Skeletal muscle tissue (tissue), 4 donors: ENCODE results near the gene FAM120A. TPM values are rescaled to one million over a fixed set of nuclear protein-coding genes. Genes with fewer than 3 reads are reported as not detected.

Experiments used
- H3K27ac ChIP-seq: one replicate; pipeline ENCODE4 v1.7.0; 2013; ENCODE audit warnings: mild to moderate bottlenecking, low read depth, low read length, inconsistent platforms
- H3K27me3 ChIP-seq, 3 donors: one replicate each; pipeline ENCODE4 v1.7.0; 2013; ENCODE audit warnings: low read length in 3 of 3; ENCODE audit not compliant: control insufficient read depth in 3 of 3, insufficient read depth in 3 of 3
- H3K36me3 ChIP-seq, 3 donors: one replicate each; pipeline ENCODE4 v1.7.0; 2013; ENCODE audit warnings: low read length in 3 of 3; ENCODE audit not compliant: control insufficient read depth in 3 of 3, insufficient read depth in 3 of 3
- H3K4me1 ChIP-seq, 3 donors: one replicate each; pipeline ENCODE4 v1.7.0; 2013; ENCODE audit warnings: low read length in 3 of 3, mild to moderate bottlenecking in 3 of 3; ENCODE audit not compliant: control insufficient read depth in 3 of 3, insufficient read depth in 3 of 3
- H3K4me3 ChIP-seq, 3 donors: one replicate each; pipeline ENCODE4 v1.7.0; 2013; ENCODE audit warnings: low read length in 3 of 3
- H3K9ac ChIP-seq, 3 donors: one replicate each; pipeline ENCODE4 v1.7.0; 2013; ENCODE audit warnings: low read length in 3 of 3, mild to moderate bottlenecking in 3 of 3, moderate library complexity in 2 of 3, low read depth in 1 of 3
- H3K9me3 ChIP-seq, 3 donors: one replicate each; pipeline ENCODE4 v1.7.0; 2013; ENCODE audit warnings: low read length in 3 of 3; ENCODE audit not compliant: control insufficient read depth in 3 of 3
- total RNA-seq: library from RNA; depleted of rRNA; stranded (reverse); fragments of >200 nt; gene quantifications from one replicate; pipeline ENCODE4 v1.2.3, GENCODE V29; 2014
- donor health status: Osteomylitis.

The FAM120A gene
- total RNA-seq, 1 donor from 2014 or later: 111 TPM

DNA sequence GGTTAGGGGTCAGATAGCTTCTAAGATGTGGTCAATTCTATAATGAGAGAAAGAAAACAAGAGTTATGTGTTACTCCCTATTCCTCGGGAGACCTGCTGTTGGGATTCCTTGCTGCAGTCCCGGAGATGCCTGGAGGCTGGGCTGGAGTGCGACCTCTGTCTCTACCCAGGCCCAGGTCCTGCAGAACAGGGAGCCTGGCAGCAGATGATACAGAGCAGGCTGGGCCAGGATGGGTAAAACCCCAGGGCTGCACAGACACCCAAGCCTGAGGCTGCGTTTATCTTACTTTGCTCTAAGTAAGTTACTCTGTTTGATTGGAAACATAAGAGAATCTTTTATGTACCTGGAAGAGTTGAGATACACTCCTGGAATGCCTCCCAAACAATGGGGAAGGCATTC is 28.8 kb downstream of the FAM120A start:
- Histone ChIP-seq H3K4me3 (no peak overlapping the region), H3K9ac (no peak overlapping the region), H3K27me3 (no peaks in the 10 kb centered on the region), H3K27ac (no peak overlapping the region), H3K4me1 (peaks cover 15 to 32% (median 15%) of the 10 kb centered on the region in 3 donors), H3K9me3 (no peaks in the 10 kb centered on the region), H3K36me3 (peaks cover 0 to 12% (median 6%) of the 10 kb centered on the region in 3 donors)

DNA sequence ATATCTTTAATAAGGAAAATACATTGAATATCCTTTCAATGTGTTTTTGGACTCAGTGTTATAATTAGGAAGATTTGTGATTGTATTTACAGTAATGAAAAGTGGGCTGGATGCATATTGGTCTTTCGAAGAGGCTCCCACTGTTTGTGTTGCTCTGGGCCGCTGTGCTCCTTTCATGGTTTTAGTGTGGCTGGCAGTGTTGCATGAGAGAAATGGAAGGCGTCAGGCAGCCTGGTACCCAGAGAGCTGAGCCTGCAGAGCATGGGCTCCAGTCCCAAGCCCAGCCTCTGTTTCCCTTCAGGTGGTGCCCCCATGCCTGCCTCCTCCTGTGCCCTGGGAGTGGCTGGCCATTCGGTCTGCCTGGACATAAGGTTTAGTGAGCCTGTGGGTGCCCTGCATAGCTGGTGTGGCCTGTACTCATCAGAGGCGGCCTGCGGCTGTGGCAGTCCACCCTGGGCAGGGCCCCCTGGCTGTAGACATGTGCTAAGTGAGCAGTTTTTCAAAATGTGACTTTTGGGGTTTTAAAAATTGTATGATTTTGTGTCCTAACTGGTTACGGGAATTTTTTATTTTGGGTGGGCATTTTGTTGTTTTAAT is 29.3 kb downstream of the FAM120A start:
- H3K4me3 ChIP-seq: no peak overlapping the region
- H3K27me3 ChIP-seq: no peaks in the 10 kb centered on the region
- H3K27ac ChIP-seq: no peak overlapping the region
- H3K9ac ChIP-seq: no peak overlapping the region
- H3K4me1 ChIP-seq: peaks cover 11 to 32% (median 15%) of the 10 kb centered on the region in 3 donors
- H3K9me3 ChIP-seq: no peaks in the 10 kb centered on the region
- peaks cover 0 to 12% (median 6%) of the 10 kb centered on the region in 3 donors for H3K36me3 ChIP-seq

DNA sequence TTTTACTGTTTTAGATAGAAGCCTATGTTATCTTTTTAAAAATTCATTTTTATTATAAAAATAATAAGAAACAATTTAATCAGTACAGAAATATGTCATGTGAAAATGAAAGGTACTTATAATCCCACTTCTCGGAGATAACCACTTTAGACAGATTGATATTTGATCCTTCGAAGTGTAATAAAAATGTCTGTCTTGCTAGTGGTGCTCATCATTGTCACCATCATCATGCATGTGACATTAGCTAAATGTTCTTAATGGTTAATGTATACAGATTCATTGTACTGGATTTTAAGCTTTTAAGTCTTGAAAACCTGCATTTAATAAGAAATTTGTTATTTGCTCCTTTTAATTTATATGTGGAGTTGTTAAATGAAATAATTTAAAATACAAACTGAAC is 32.0 kb downstream of the FAM120A start:
- peaks cover 0 to 9% (median 6%) of the 10 kb centered on the region in 3 donors for H3K36me3 ChIP-seq
- H3K9me3 ChIP-seq: no peaks in the 10 kb centered on the region
- H3K9ac ChIP-seq: no peak overlapping the region
- no peaks in the 10 kb centered on the region for H3K27me3 ChIP-seq
- H3K27ac ChIP-seq: no peak overlapping the region
- peaks cover 8 to 25% (median 12%) of the 10 kb centered on the region in 3 donors for H3K4me1 ChIP-seq
- H3K4me3 ChIP-seq: no peak overlapping the region

DNA sequence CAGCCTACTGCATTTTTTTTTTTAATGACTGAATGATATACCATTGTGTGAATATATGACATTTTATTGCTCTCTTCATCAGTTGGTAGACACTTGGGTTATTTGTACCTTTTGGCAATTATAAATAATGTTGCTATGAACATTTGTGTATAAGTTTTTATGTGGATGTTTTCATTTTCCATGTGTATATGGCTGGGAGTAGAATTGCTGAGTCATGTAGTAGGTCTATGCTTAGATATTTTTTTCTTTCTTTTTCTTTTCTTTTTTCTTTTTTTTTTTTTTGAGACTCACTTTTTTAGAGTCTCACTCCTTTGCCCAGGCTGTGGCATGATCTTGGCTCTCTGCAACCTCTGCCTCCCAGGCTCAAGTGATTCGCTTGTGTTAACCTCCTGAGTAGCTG is 34.8 kb downstream of the FAM120A start:
- no peak overlapping the region for H3K27ac ChIP-seq
- H3K9me3 ChIP-seq: no peaks in the 10 kb centered on the region
- H3K4me1 ChIP-seq: peaks cover 4 to 10% (median 9%) of the 10 kb centered on the region in 3 donors
- peaks cover 0 to 20% (median 9%) of the 10 kb centered on the region in 3 donors for H3K36me3 ChIP-seq
- no peak overlapping the region for H3K4me3 ChIP-seq
- no peak overlapping the region for H3K9ac ChIP-seq
- H3K27me3 ChIP-seq: no peaks in the 10 kb centered on the region

DNA sequence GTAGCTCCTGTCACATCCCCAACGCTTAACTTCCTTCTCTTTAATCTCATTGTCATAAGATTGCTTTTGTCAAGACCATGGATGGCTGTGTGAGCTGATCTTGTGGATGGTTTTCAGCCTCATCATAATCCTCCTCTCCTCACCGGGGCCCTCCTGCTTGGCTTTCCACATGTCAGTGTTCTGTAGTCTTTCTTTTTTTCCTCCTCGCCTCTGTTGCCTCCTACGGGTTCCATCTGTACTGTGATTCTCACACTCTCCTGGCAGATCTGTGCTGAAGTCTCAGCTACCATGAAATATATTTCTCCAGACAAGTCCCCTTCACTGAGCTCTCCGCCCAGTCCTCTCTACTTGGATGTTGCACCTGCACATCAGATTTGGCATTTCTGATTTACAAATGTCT is 36.8 kb downstream of the FAM120A start:
- H3K27ac ChIP-seq: no peak overlapping the region
- H3K9ac ChIP-seq: no peak overlapping the region
- no peaks in the 10 kb centered on the region for H3K27me3 ChIP-seq
- H3K4me1 ChIP-seq: peaks cover 11 to 19% (median 17%) of the 10 kb centered on the region in 3 donors
- peaks cover 0 to 20% (median 9%) of the 10 kb centered on the region in 3 donors for H3K36me3 ChIP-seq
- H3K9me3 ChIP-seq: no peaks in the 10 kb centered on the region
- no peak overlapping the region for H3K4me3 ChIP-seq

DNA sequence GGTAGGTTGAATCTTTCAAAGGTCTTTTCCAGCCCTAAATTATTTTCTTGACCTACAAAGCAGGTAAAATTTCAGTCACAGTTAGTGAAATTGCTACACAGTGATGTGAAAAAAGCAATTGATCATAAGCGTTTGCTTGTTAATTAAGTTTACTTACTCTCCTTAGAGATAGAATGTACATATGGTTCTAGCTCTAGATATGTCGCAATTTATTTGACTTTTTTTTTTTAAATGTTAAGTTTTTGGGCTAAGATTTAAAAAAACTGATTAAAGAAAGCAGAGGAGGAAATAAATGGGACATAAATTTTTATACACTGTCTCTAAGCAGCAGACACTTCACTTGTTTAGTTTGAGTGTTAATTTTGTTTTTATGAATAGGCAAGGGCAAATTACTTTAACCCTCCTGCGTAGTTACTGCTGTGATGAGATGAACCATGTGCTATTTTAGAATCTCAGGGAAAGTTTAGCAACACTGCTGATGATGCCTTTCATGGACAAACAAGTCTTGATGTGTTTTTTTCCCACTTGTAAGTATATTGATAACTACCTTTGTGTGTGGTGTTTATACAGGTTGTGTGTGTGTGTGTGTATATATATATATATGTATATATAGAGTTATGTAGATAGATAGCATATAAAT is 40.2 kb downstream of the FAM120A start:
- Histone ChIP-seq H3K27me3 (no peaks in the 10 kb centered on the region), H3K27ac (no peak overlapping the region), H3K9me3 (no peaks in the 10 kb centered on the region), H3K36me3 (peaks cover 9 to 21% (median 11%) of the 10 kb centered on the region in 3 donors), H3K4me1 (peaks cover 9 to 17% (median 11%) of the 10 kb centered on the region in 3 donors), H3K4me3 (no peak overlapping the region), H3K9ac (no peak overlapping the region)

DNA sequence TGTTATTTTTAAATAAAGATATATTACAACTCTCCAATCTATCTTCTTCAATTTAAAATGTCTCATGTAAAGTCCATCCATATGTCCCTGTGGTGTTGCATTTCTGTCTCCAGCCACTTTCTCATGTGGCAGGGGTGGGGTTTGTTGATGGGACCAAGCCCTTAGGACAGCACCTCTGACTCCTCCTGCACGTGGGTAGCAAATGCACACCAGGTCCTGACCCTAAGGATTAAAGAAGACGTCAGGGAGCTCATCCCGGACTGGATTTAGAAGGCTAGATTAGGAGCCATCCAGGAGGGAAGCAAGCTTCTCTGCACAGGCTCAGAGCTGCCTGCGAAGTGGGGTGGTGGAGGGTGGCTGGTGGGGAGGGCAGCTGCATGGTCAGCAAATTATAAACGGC is 40.8 kb downstream of the FAM120A start:
- H3K27ac ChIP-seq: no peak overlapping the region
- H3K4me3 ChIP-seq: no peak overlapping the region
- no peaks in the 10 kb centered on the region for H3K9me3 ChIP-seq
- H3K27me3 ChIP-seq: no peaks in the 10 kb centered on the region
- H3K9ac ChIP-seq: no peak overlapping the region
- peaks cover 13 to 25% (median 13%) of the 10 kb centered on the region in 3 donors for H3K36me3 ChIP-seq
- H3K4me1 ChIP-seq: peaks cover 9 to 17% (median 9%) of the 10 kb centered on the region in 3 donors

DNA sequence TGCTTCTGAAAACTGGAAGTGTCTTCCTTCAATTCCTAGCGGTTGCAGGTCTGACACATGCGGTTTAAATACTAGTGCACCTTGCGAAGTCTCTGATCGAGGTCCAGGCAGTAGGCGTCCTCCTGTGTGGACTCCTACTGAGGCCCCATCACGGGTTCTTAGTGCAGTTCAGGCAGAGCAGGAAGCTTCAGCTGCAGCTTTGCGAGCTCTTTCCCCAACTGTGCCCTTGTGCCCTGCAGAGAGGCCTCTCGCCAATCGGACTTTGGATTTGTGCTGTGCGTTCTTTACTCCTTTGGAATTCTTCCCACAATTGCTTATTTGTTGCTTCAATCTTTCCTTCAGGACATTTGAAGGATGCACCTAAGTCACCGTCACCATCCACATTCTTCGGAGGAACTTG is 42.5 kb downstream of the FAM120A start:
- H3K4me3 ChIP-seq: no peak overlapping the region
- no peak overlapping the region for H3K27ac ChIP-seq
- no peaks in the 10 kb centered on the region for H3K9me3 ChIP-seq
- H3K9ac ChIP-seq: no peak overlapping the region
- H3K36me3 ChIP-seq: peaks cover 22 to 38% (median 30%) of the 10 kb centered on the region in 3 donors
- peaks cover 9 to 17% (median 9%) of the 10 kb centered on the region in 3 donors for H3K4me1 ChIP-seq
- no peaks in the 10 kb centered on the region for H3K27me3 ChIP-seq

DNA sequence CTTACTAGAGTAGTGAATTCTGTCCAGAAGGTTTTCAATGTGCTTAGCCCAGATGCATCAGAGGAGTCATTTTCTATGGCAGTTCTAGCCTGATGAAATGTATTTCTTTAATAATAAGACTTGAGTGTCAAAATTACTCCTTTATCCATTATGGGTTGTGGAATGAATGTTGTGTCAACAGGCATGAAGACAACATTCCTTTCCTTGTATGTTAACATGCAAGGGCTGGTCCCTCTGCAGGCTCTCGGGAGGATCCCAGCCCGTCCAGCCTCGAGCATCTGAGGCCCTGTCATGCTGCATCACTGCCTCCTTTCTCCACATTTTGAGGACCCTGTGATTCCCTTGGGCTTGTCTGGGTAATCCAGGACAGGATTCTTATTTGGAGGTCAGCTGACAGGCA is 44.8 kb downstream of the FAM120A start:
- peaks cover 24 to 37% (median 34%) of the 10 kb centered on the region in 3 donors for H3K36me3 ChIP-seq
- H3K4me3 ChIP-seq: no peak overlapping the region
- no peak overlapping the region for H3K27ac ChIP-seq
- peaks cover 9 to 23% (median 17%) of the 10 kb centered on the region in 3 donors for H3K4me1 ChIP-seq
- H3K9me3 ChIP-seq: no peaks in the 10 kb centered on the region
- no peak overlapping the region for H3K9ac ChIP-seq
- no peaks in the 10 kb centered on the region for H3K27me3 ChIP-seq

DNA sequence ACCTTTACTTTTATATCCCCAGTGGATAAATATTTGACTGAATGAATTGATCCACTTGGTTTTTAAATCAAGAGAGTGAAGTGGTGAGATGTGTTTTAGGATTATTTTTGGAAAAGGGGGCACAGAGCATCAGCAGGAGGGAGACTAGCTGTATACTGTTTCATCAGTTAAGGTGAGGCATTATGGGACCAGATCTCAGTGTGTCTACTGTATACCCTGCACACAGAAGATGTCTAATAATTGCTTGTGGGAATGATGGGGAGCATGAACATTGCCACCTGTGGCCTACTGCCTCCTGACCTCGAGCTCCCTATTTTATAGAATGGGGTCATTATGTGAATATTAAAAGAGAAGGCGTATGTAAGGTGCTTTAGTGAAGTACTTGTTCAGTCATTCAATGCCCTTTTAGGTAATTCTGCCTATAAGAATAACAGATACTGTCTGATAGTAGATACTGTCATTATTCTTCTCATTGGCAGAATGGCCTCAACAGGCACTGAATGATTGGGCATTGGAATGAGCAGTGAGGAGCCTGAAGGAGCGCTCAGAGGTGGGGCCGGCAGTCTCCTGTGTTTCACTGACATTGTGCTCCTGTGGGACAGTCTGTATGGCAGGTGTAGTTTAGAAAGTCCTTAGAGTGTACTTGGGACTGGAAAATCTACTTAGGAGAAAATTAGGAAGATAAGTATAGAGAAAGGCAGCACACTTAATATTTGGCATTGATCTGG is 49.2 kb downstream of the FAM120A start:
- Histone ChIP-seq H3K4me3 (peak overlapping the region; percentile 40 to 61 (median 41)), H3K9ac (peak overlapping the region in 2 of 3 donors; percentile 2 to 18), H3K27ac (peak overlapping the region; percentile 48), H3K4me1 (peaks cover 0 to 21% (median 9%) of the 10 kb centered on the region in 3 donors), H3K36me3 (peaks cover 16 to 34% (median 24%) of the 10 kb centered on the region in 3 donors), H3K27me3 (no peaks in the 10 kb centered on the region), H3K9me3 (no peaks in the 10 kb centered on the region)
